Fibroblast of lung (primary cell): ENCODE results near the gene CFAP74. TPM values are rescaled to one million over a fixed set of nuclear protein-coding genes. Genes with fewer than 3 reads are reported as not detected.

ENCODE experiments used
- DNase-seq, 2 donors: peaks; one replicate each; pipeline versions ENCODE4 v3.0.0 to v3.0.0-alpha.2; 2010; ENCODE audit warnings: low read depth in 2 of 2
- H2AFZ ChIP-seq: 2 replicates; pipeline ENCODE4 v1.5.1; 2012; ENCODE audit warnings: low read length, control low read depth, inconsistent platforms
- H3K27ac ChIP-seq: 2 replicates; pipeline ENCODE4 v1.5.1; 2011; ENCODE audit warnings: low read length, control low read depth; ENCODE audit not compliant: insufficient read depth
- H3K27me3 ChIP-seq: 2 replicates; pipeline ENCODE4 v1.5.1; 2011; ENCODE audit warnings: mild to moderate bottlenecking, low read length; ENCODE audit not compliant: control insufficient read depth, insufficient read depth
- H3K36me3 ChIP-seq: 2 replicates; pipeline ENCODE4 v1.5.1; 2011; ENCODE audit warnings: low read length; ENCODE audit not compliant: control insufficient read depth, insufficient read depth
- H3K4me1 ChIP-seq: 2 replicates; pipeline ENCODE4 v1.5.1; 2011; ENCODE audit warnings: low read length; ENCODE audit not compliant: control insufficient read depth, insufficient read depth; ENCODE audit errors: extremely low read depth
- H3K4me2 ChIP-seq: 2 replicates; pipeline ENCODE4 v1.5.1; 2011; ENCODE audit warnings: low read length, control low read depth; ENCODE audit not compliant: insufficient read depth; ENCODE audit errors: extremely low read depth
- H3K4me3 ChIP-seq, 4 experiments: fragments of 200-600 bp in 1 of 4; sonication (generic) in 1 of 4; replicated peaks in 1 of 4; 2 replicates each; pipeline ENCODE4 v1.5.1; 2011 to 2016; ENCODE audit warnings: low read length in 4 of 4, low read depth in 3 of 4, mild to moderate bottlenecking in 3 of 4, control low read depth in 2 of 4, inconsistent platforms in 1 of 4, mixed read lengths in 1 of 4; ENCODE audit not compliant: insufficient read depth in 1 of 4; ENCODE audit errors: control extremely low read depth in 1 of 4
- H3K79me2 ChIP-seq: 2 replicates; pipeline ENCODE4 v1.5.1; 2012; ENCODE audit warnings: mild to moderate bottlenecking, low read length, inconsistent platforms; ENCODE audit not compliant: control insufficient read depth, insufficient read depth
- H3K9ac ChIP-seq: 2 replicates; pipeline ENCODE4 v1.5.1; 2011; ENCODE audit warnings: mild to moderate bottlenecking, low read length, control low read depth; ENCODE audit not compliant: insufficient read depth
- H3K9me3 ChIP-seq: 2 replicates; pipeline ENCODE4 v1.5.1; 2012; ENCODE audit warnings: low read depth, low read length; ENCODE audit not compliant: control insufficient read depth, insufficient read depth
- H4K20me1 ChIP-seq: 2 replicates; pipeline ENCODE4 v1.5.1; 2011; ENCODE audit warnings: low read length; ENCODE audit not compliant: control insufficient read depth, insufficient read depth; ENCODE audit errors: extremely low read depth
- CTCF ChIP-seq, 2 donors: IDR thresholded peaks in 1 of 2; conservative IDR thresholded peaks in 1 of 2; 1 replicate in 1 of 2; 2 replicates in 1 of 2; pipeline ENCODE4 v1.5.1; 2011 to 2012; ENCODE audit warnings: low read length in 2 of 2, control low read depth in 1 of 2, inconsistent platforms in 1 of 2, low read depth in 1 of 2, mild to moderate bottlenecking in 1 of 2
- EZH2 ChIP-seq: IDR thresholded peaks from 2 replicates; pipeline ENCODE4 v1.5.1; 2012; ENCODE audit warnings: low read length, control low read depth, mild to moderate bottlenecking; ENCODE audit errors: missing control alignments
- polyA plus RNA-seq, 2 donors: library from polyadenylated mRNA; depleted of rRNA in 1 of 2; stranded (reverse) in 1 of 2; unstranded in 1 of 2; fragments of >200 nt; gene quantifications; 2 replicates each; pipeline ENCODE4 v1.2.1, GENCODE V29; 2011 to 2012; ENCODE audit warnings: missing spikeins in 1 of 2
- total RNA-seq: library from RNA; depleted of rRNA; stranded (reverse); fragments of >200 nt; gene quantifications from 2 replicates; pipeline ENCODE4 v1.2.1, GENCODE V29; 2014

The CFAP74 gene
- total and polyA plus RNA-seq, 2 donors (not counting 1 experiment from before 2014, with no cell fraction given): not detected

GRCh38 chr1:1872329-1872994 is 131.1 kb downstream of the CFAP74 start:
- no peak overlapping the region for H3K9ac ChIP-seq
- no peak for TF ChIP-seq EZH2
- no peak for TF ChIP-seq CTCF (conservative IDR thresholded peaks at IDR 0.05 in 1 of 2, IDR thresholded peaks at IDR 0.05 in 1 of 2; ENCODE audit: low read depth in 1 of 2, low read length in 2 of 2)
- no peak overlapping the region for H2AFZ ChIP-seq
- no peak overlapping the region for H3K27ac ChIP-seq
- peaks cover 10% of the 10 kb centered on the region for H3K36me3 ChIP-seq
- H4K20me1 ChIP-seq: peaks cover 22% of the 10 kb centered on the region
- H3K9me3 ChIP-seq: no peaks in the 10 kb centered on the region
- H3K79me2 ChIP-seq: peaks cover 97% of the 10 kb centered on the region
- no peak for DNase-seq
- H3K4me1 ChIP-seq: peaks cover 3% of the 10 kb centered on the region
- H3K4me3 ChIP-seq: no peak overlapping the region
- H3K4me2 ChIP-seq: no peak overlapping the region
- no peaks in the 10 kb centered on the region for H3K27me3 ChIP-seq

Other genes starting within 250 kb of the CFAP74 start
- gene NADK, start 225.3 kb downstream of the CFAP74 start, total RNA-seq: 25.7 and 35.0 TPM in 2 replicates
- gene NADK, start 225.3 kb downstream of the CFAP74 start, polyA plus RNA-seq: 32.7 and 40.2 TPM in 2 replicates
- gene GNB1, start 112.7 kb downstream of the CFAP74 start, total RNA-seq: 52.1 and 91.3 TPM in 2 replicates
- 485 and 746 TPM in 2 replicates for gene GNB1, start 112.7 kb downstream of the CFAP74 start, polyA plus RNA-seq
- gene CALML6, start 88.5 kb downstream of the CFAP74 start, total RNA-seq: under 0.01 and 0.17 TPM in 2 replicates
- 0.09 TPM in 1 of 2 replicates, not detected in the other for gene CALML6, start 88.5 kb downstream of the CFAP74 start, polyA plus RNA-seq
- 0.17 TPM in 1 of 2 replicates, not detected in the other for gene TMEM52, start 84.5 kb downstream of the CFAP74 start, total RNA-seq
- 0.26 and 0.42 TPM in 2 replicates for gene TMEM52, start 84.5 kb downstream of the CFAP74 start, polyA plus RNA-seq
- gene GABRD, start 15.6 kb upstream of the CFAP74 start, total RNA-seq: not detected in 2 replicates
- not detected in 2 replicates for gene GABRD, start 15.6 kb upstream of the CFAP74 start, polyA plus RNA-seq
- gene PRKCZ, start 46.6 kb upstream of the CFAP74 start, total RNA-seq: 2.0 and 2.3 TPM in 2 replicates
- 1.3 and 1.6 TPM in 2 replicates for gene PRKCZ, start 46.6 kb upstream of the CFAP74 start, polyA plus RNA-seq
- gene FAAP20, start 191.0 kb upstream of the CFAP74 start, total RNA-seq: 21.5 and 23.1 TPM in 2 replicates
- gene FAAP20, start 191.0 kb upstream of the CFAP74 start, polyA plus RNA-seq: 8.2 and 9.7 TPM in 2 replicates
- gene SKI, start 224.5 kb upstream of the CFAP74 start, total RNA-seq: 18.0 and 21.8 TPM in 2 replicates
- 11.6 and 18.3 TPM in 2 replicates for gene SKI, start 224.5 kb upstream of the CFAP74 start, polyA plus RNA-seq